NCI-H2227 treated with DMSO at 0.1 percent for 48 hours (cell line): ENCODE data around the gene SMIM21.

Experiments used
- DNase-seq: peaks from one replicate; lab custom pipeline; 2025; lab: John Stamatoyannopoulos, UW

Gene SMIM21

DNA sequence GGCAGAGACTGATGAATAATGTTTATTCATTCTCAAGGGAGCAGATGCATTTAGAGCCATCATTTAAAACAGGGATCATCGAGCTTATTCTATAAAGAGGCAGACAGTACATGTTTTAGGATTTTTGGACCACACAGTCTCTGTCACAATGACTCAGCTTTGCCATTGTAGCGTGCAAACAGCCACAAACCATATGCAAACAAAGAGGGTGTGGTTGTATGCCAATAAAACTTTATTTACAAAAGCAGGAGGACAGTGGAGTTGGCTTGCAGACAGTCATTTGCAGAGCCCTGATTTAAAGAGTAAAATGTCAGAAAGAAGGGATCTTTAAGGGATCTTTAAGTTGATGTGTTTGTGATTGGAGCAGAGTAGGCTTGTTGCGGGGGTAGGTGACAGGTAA, 51.5 kb downstream of the SMIM21 start:
- no peak for DNase-seq

- no peak for DNase-seq
Observed at GRCh38 chr18:75375341-75375740, 52.2 kb downstream of the SMIM21 start.

GRCh38 chr18:75374466-75374865, 53.0 kb downstream of the SMIM21 start:
- no peak for DNase-seq

DNA sequence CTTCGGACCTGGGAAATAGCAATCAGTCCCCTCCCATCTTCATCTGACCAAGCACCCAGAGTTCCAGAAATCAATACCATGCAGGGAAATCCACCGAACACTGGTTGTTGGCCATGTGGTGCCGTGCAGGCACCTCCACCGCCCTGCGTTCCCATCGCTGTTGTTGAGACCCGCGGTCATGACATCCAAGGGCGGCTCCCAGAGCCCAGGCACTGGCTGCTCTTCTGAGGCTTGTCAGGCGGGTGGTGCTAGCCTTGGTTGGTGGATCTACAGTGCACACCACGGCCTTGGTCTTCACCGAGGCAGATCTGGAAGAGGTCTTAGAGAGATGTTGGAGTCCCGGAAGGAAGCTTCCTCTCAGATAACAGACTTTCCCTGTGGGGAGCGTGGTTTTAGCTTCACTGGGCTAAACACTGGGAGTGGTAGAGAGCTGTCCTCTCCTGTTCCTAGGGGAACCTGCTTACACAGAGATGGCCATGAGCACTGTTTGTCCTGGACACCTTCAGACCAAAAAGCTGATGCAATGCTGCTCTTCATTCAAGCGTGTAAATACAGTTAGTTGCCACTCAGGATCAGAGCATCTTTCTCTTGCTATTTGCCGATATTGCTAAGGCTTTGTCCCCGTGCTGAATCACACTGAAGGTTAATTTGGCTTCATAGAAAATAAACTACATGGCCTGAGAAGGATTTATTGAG, 58.3 kb downstream of the SMIM21 start:
- no peak for DNase-seq

DNA sequence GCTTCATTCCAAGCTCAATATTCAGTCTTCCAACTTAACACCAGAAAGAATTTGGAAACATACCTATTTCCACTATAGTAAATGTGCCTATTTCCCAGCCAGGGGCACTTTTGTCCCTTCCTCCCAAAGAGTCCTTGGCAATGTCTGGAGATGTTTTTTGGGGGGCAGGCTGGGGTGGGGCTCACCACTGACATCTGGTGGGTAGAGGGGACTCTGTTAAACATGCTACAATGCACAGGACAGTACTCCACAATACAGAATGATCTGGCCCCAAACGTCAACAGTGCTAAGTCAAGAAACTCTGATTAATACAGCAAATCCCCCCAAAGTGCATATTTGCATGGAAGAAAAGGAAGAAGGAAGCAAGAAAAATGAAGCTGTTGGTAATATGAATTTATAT, 61.7 kb downstream of the SMIM21 start:
- no peak for DNase-seq

DNA sequence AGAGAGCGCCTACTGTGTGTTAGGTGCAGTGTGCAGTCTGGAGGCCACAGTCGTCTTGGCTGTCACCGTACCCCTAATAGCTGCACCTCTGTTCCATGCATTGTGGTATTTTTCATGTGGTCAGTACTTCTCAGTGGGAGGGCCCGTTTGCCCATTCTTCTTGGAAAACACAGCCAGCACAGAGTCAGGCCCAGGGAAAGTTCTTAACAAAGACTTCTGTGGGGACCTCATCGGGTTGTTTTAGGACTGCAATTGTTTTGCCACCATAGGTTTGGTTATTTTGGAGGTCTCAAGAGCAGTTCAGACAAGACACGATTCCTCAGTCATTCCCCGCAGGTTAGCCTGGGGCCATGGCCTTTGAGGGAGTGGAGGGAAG, 62.3 kb downstream of the SMIM21 start:
- DNase-seq, result no peak

- no peak for DNase-seq
Observed at GRCh38 chr18:75364512-75365253, 62.8 kb downstream of the SMIM21 start.

- no peak for DNase-seq
Observed at GRCh38 chr18:75363446-75364225, 63.9 kb downstream of the SMIM21 start.

- no peak for DNase-seq
Observed at GRCh38 chr18:75362435-75362834, 65.1 kb downstream of the SMIM21 start.

DNA sequence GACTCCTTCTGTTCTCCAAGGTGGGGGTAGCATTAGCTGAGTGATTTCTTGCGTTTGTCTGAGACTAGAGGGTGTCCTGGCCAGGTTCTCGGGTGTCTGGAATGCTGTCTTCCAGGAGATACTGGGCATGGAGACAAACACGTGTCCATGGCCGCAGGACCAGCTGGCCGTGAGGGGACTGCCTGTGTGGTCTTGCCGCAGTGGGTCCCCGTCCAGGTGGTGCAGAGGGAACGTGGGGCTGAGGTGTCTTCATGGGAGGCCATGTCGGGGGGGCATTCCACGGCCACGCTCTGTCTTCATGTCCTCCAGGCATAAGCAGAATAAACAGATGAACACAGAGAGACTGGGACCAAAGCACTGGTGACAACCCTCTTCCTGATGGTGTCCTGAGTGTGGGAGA, 66.6 kb downstream of the SMIM21 start:
- no peak for DNase-seq

DNA sequence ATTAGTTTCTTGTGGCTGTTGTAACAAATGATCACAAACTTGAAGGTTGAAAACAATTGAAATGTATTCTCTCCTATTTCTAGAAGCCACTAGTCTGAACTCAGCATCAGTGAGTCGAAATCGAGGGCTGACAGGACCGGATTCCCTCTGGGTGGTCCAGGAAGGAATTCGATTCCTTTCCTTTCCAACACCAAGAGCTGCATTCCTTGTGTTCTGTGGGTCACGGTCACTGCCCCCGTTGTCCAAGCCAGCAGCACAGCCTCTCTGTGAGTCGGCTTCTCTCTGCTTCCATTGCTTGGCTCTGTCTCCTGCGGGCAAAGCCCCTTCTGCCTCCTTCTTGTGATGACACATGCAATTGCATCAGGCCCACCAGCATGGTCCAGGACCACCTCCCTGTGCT, 67.3 kb downstream of the SMIM21 start:
- DNase-seq, result no peak
